ENCODE results near the gene KRTAP22-2.

Gene KRTAP22-2

GRCh38 chr21:30561957-30562356, 28.2 kb downstream of the KRTAP22-2 start:
- DNase-seq, result no peak

GRCh38 chr21:30561264-30561895, 28.8 kb downstream of the KRTAP22-2 start, which contains the start of gene KRTAP19-7:
Gene KRTAP19-7, minus strand, starts transcription at chr21:30561314. Its CDS starts 25 bp downstream, at chr21:30561289.
- DNase-seq, result no peak

- DNase-seq, result no peak
Measured at GRCh38 chr21:30555095-30555494, 35.1 kb downstream of the KRTAP22-2 start.

- no peak for DNase-seq
Measured at GRCh38 chr21:30552782-30553181, 37.4 kb downstream of the KRTAP22-2 start.

GRCh38 chr21:30541764-30542163, 48.4 kb downstream of the KRTAP22-2 start, which contains the start of gene KRTAP19-6:
Gene KRTAP19-6, minus strand, starts transcription at chr21:30541864. Its CDS starts 31 bp downstream, at chr21:30541833.
- DNase-seq, result no peak
